Inflammatory macrophage treated with lipopolysaccharide for 4 hours (primary cell): ENCODE results near the gene PRDM11.

Experiments
- DNase-seq: peaks from one replicate; pipeline ENCODE4 v3.0.0-alpha.2; 2020

Gene PRDM11

DNA sequence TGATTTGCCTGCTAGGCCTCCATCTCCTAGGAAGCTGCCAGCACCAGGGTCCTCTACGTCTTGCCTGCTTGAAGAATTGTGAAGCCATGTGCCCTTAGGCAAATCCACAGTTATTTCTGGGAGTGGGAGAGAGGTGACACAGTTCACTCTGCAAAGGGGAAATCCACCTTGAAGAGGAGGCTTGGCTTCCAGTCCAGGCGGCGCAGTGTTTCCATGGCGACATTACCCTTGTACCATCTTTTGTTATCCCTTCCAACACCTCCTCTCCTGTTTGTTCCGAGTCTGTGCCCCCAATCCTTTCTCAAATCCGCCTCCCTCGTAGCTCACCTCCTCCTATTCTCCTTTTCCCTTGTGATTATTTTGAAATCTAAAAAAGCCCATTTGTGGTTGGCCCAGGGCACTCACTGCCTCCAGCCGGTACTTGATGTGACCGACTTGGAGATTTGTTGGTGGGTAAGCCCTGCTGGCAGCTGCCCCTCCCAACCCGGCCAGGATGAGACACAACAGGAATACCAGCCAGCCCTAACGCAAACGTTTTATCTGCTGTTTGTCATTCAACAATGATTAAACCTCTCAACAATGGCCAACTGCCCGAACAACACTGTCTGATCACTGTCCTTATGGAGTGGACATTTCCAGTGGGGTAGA lies 121.3 kb downstream of the PRDM11 start:
- DNase-seq, result no peak

DNA sequence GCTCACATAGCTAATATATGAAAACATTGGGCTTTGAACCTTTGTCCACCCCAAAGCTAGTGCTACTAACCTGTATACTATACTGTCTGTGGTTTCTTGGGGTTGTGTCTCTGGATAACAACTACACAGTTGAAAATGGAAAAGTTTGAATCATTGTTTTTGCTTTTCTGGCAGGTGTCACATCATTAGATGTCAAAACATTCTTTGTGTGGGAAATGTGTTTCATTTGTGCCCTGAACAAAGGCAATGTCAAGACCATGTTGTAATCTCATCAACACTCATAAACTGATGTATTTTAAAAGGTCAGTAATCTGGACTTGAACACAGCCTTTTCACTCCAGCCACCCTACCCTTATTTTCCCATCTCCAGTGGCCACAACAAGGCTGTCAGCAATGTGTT lies 123.2 kb downstream of the PRDM11 start:
- DNase-seq, result no peak

DNA sequence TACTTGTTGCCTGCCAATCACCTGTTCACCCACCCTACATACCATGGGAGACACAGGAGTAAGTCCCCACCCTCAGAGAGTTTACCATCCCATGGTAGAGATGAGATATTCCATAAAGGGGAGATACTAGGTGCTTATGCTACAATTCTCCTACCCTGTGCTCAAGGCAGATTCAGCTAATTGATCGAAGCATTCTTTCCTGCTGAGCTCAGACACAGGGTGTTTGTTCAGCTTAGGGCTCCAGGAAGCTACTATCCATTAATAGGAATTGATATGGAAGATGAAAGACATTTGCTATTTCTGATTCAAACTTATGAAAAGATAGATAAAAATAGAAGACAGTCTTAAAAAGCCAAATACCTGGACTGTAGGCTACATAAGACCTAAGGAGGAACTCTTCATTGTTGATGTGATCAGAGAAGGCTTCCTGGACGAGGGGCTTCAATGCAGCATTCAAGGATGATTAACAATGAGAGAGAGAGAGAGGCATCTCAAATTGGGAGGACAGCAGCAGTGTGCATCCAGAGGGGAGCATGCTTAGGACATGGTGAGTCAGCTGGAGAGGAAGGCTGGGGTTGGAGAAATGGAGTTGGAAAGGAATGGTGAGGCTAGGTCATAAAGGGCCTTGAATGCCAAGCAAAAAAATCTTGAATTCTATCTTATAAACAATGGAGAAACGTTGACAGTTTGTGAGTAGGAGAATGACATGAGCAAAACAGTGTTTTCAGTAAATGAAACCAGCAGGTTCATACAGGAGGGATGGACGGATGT lies 124.7 kb downstream of the PRDM11 start:
- no peak for DNase-seq

DNA sequence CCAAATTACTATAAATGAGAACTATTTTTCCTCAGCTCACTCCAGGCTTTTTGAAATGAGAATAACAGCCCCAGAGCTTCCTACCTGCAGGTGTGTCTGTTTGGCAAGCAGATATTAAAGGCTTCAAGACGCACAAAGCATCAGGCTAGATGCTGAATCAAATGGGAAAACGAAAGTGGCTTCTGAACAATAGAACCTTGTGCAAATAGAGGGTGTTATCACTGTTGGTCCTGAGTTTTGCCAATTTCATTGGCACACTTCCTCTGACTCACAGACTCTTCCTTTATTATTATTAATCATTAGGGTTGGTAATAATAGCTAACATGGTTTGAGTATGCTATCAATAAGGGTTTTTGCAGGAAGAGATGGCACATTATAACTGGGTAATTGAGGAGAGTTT lies 126.3 kb downstream of the PRDM11 start:
- DNase-seq, result no peak

DNA sequence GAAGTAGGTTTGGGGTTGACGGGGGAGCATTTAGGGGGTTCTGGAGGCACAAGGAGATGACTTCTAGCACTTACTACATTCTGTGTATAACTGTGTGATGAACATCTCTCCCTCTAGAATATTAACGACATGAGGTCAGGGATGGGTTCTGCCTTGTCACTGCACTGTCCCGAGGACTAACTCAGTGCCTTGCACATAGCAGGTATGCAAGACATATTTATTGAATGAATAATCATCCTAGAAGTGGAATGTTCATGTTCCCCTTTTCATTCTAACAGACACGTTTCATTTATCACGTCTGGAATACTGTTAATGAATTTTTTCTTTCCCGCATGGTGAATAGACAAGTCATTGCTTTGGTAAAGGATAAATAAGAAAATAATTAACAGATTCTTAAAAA lies 127.1 kb downstream of the PRDM11 start:
- no peak for DNase-seq

DNA sequence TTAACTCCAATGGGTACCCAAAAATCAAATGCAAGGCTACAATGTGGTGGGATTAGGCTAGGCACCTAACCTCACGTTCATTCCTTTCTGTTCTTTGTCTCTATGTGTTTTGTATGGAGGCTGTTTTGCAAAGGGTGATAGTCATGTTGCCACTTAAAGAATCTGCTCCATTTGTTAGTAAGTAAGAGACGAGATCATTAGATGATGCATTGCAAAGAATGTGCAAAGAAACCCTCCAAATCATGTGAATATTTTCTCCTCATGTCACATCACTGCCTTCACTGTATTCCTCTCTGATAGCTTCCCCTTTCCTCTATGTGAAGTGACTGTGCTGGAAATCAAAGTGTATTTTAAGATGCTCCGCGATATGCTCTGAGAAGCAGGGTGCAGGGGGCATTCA lies 127.8 kb downstream of the PRDM11 start:
- DNase-seq, result no peak

DNA sequence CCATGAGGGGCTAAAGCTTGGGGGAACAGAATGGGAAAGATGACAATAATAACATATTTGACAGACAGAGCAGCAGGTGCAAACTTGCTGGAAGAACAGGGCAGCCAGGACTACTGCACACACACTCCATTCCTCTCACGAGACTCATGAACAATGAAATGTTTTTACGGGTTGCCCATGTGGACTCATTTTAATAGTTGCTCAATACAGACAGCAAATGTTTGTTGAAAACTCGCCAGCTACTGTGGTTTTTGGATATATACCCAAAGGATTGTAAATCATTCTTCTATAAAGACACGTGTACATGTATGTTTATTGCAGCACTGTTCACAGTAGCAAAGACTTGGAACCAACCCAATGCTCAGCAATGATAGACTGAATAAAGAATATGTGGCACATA lies 129.4 kb downstream of the PRDM11 start:
- DNase-seq, result no peak

DNA sequence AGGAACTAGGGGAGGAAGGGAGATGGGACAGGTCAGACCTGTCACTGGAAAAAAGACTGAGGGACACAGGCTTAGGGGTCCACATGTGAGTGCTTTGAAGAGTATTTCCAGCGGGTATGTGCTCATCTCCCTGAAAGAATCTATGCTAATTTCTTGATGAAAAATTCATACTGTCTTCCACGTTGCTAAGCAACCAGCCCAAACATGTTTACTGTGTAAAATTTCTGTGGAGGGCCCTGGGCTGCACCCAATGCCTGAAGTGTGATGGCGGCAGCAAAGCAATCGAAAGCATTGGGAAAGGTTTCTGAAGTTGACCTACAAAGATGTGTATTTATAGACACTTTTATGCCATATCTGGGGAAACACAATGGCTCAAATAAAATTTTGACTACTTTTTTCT lies 132.3 kb downstream of the PRDM11 start:
- no peak for DNase-seq

DNA sequence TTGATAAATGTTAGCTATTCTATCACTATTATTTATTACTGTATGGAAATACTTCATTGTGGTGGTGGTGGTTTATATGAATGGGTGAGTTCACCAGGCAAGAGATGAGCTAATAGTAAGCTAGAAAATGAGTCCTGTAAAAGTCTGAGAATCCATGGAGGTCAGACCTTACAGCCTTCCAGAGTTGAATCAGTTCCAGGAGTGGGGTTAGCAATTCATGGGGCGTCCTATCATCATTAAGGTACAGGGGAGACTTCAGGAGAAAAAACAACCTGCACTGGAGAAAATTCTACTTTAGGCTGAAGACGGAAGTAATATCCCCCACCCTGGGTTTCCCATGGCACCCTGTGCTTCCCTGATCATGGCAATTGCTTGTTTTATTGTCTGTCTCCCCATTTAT lies 133.2 kb downstream of the PRDM11 start:
- DNase-seq, result no peak

DNA sequence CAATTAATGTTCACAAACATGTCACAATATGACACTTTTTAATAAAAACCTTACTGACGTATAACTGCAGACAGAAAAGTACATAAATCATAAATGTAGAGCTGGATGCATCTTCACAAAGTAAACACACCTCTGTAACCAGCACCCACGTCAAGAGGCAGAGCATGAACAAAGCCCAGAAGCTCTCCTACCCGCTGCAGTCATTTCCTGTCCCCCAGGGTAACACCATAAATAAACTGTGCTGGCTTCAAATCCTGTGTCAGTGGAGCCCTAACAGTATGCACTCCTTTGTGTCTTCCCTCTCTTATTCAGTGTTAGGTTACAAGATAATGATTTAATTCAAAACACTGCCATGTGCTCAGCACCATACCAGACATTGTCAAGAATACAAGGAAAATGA lies 134.0 kb downstream of the PRDM11 start:
- no peak for DNase-seq

DNA sequence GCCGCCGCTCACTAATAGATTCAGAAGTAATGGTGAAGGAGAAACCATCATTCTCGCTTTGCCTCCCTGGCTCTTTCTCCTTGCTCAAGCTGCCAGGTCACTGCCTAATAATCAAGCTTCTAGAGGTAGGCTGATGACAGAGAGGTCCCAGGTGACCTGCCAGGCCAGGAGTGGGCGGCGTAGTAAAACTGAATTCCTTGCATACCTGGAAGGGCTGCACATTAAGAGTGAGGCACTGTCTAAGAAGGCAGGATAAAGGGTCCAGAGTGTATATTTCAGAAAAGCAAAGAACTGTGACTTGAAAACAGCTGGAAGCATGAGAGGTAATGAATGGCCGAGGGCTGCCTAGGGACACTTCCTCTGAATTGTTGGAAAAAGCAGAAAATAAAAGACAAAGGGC lies 135.6 kb downstream of the PRDM11 start:
- DNase-seq, result no peak
